SK-N-SH (cell line): ENCODE measurements around the gene DHRS13. TPM values are rescaled to one million over a fixed set of nuclear protein-coding genes. Genes with fewer than 3 reads are reported as not detected.
"Not testable (repeated sequence)": the region's sequence is repeated elsewhere in the genome, so short reads cannot be mapped to it uniquely, and the experiment has no call there.

Experiments
- CTCF ChIA-PET: fragments of 300-600, 350-600 bp; formaldehyde crosslinking; extraction: SDS; loops from one replicate; lab custom pipeline; 2021; lab: Yijun Ruan, JAX
- POLR2A ChIA-PET: fragments of 350-600 bp; sonication (Branson Sonifier 250); formaldehyde crosslinking; extraction: SDS; loops from one replicate; lab custom pipeline; 2020; ENCODE audit warnings: antibody characterized with exemption, inconsistent platforms; lab: Yijun Ruan, JAX
- DNase-seq: peaks from one replicate; pipeline ENCODE4 v3.0.0; 2012
- H2AFZ ChIP-seq: fragments of 200-600 bp; sonication (generic); 2 replicates; pipeline ENCODE4 v1.8.1; 2016; ENCODE audit warnings: antibody characterized with exemption, mild to moderate bottlenecking, low read depth
- H3F3A ChIP-seq: fragments of 200-600 bp; sonication (generic); replicated peaks from 2 replicates; pipeline ENCODE3; 2016; ENCODE audit warnings: antibody characterized with exemption, mild to moderate bottlenecking; ENCODE audit not compliant: insufficient read depth
- H3K27ac ChIP-seq, 2 experiments: fragments of 200-500 bp in 1 of 2; fragments of 200-600 bp in 1 of 2; sonication (Bioruptor generic) in 1 of 2; sonication (generic), shearing (Covaris generic) in 1 of 2; 2 replicates each; pipeline versions ENCODE4 v1.5.1 to v1.6.1; 2014 to 2016; ENCODE audit warnings: low read depth in 2 of 2, inconsistent platforms in 1 of 2, low read length in 1 of 2, mild to moderate bottlenecking in 1 of 2, mixed read lengths in 1 of 2
- H3K27me3 ChIP-seq: fragments of 200-600 bp; sonication (generic), shearing (Covaris generic); 2 replicates; pipeline ENCODE4 v1.6.1; 2016; ENCODE audit warnings: mixed run types; ENCODE audit not compliant: insufficient read depth
- H3K36me3 ChIP-seq, 2 experiments: fragments of 200-500 bp in 1 of 2; fragments of 200-600 bp in 1 of 2; sonication (Bioruptor generic) in 1 of 2; sonication (generic) in 1 of 2; replicated peaks in 1 of 2; 2 replicates each; pipeline versions ENCODE3 to v1.5.1; 2014 to 2016; ENCODE audit warnings: low read length in 1 of 2, mild to moderate bottlenecking in 1 of 2; ENCODE audit not compliant: insufficient read depth in 2 of 2, control insufficient read depth in 1 of 2
- H3K4me1 ChIP-seq, 2 experiments: fragments of 200-500 bp in 1 of 2; fragments of 200-600 bp in 1 of 2; sonication (Bioruptor generic) in 1 of 2; sonication (generic), shearing (Covaris generic) in 1 of 2; 2 replicates each; pipeline versions ENCODE4 v1.5.1 to v1.6.1; 2014 to 2016; ENCODE audit warnings: low read depth in 1 of 2, low read length in 1 of 2, mixed run types in 1 of 2; ENCODE audit not compliant: insufficient read depth in 2 of 2, control insufficient read depth in 1 of 2
- H3K4me2 ChIP-seq: fragments of 200-600 bp; sonication (generic), shearing (Covaris generic); 2 replicates; pipeline ENCODE4 v1.6.1; 2017; ENCODE audit warnings: mixed run types
- H3K4me3 ChIP-seq, 2 experiments: fragments of 200-500 bp in 1 of 2; fragments of 200-600 bp in 1 of 2; sonication (Bioruptor generic) in 1 of 2; sonication (generic), shearing (Covaris generic) in 1 of 2; 2 replicates each; pipeline versions ENCODE4 v1.5.1 to v1.8.1; 2014 to 2016; ENCODE audit warnings: low read depth in 2 of 2, inconsistent platforms in 1 of 2, low read length in 1 of 2, mild to moderate bottlenecking in 1 of 2, mixed read lengths in 1 of 2, moderate library complexity in 1 of 2
- H3K79me2 ChIP-seq: fragments of 200-600 bp; sonication (generic); 2 replicates; pipeline ENCODE4 v1.8.1; 2017; ENCODE audit warnings: mild to moderate bottlenecking; ENCODE audit not compliant: insufficient read depth
- H3K9ac ChIP-seq: fragments of 200-600 bp; sonication (generic); 2 replicates; pipeline ENCODE4 v1.6.1; 2017; ENCODE audit warnings: mixed run types
- H3K9me2 ChIP-seq: fragments of 200-600 bp; sonication (generic); 2 replicates; pipeline ENCODE4 v1.6.1; 2017; ENCODE audit warnings: mixed run types
- H3K9me3 ChIP-seq: fragments of 200-600 bp; sonication (generic); 2 replicates; pipeline ENCODE4 v1.6.1; 2017; ENCODE audit warnings: mixed run types, mild to moderate bottlenecking, moderate library complexity
- H4K20me1 ChIP-seq: fragments of 200-600 bp; sonication (generic); 2 replicates; pipeline ENCODE4 v1.6.1; 2017; ENCODE audit warnings: mild to moderate bottlenecking, mixed run types; ENCODE audit not compliant: insufficient read depth
- CTCF ChIP-seq: fragments of 200-600 bp; sonication (generic); IDR thresholded peaks from 2 replicates; pipeline ENCODE4 v1.6.1; 2017; ENCODE audit warnings: antibody characterized with exemption, mild to moderate bottlenecking, moderate library complexity
- EP300 ChIP-seq, 2 experiments: IDR thresholded peaks; 2 replicates each; pipeline versions ENCODE4 v1.4.0 to v1.6.1; 2012; ENCODE audit warnings: borderline replicate concordance in 1 of 2, low read depth in 1 of 2, low read length in 1 of 2
- FOSL2 ChIP-seq: IDR thresholded peaks from 2 replicates; pipeline ENCODE4 v1.4.0; 2012; ENCODE audit warnings: low read depth, mild to moderate bottlenecking, moderate library complexity, borderline replicate concordance
- FOXM1 ChIP-seq: IDR thresholded peaks from 2 replicates; pipeline ENCODE4 v1.4.0; 2012; ENCODE audit warnings: low read depth, mild to moderate bottlenecking
- IRF3 ChIP-seq: fragments of 150-350 bp; IDR thresholded peaks from 2 replicates; pipeline ENCODE4 v1.6.1; 2016; ENCODE audit warnings: mild to moderate bottlenecking, low read depth, low read length
- JUND ChIP-seq: IDR thresholded peaks from 2 replicates; pipeline ENCODE4 v1.4.0; 2012
- MEF2A ChIP-seq: IDR thresholded peaks from 2 replicates; pipeline ENCODE4 v1.4.0; 2012; ENCODE audit warnings: low read depth, borderline replicate concordance
- RAD21 ChIP-seq: IDR thresholded peaks from 2 replicates; pipeline ENCODE4 v1.6.1; 2012; ENCODE audit warnings: mild to moderate bottlenecking, low read length
- RXRA ChIP-seq: IDR thresholded peaks from 2 replicates; pipeline ENCODE4 v1.4.0; 2012; ENCODE audit warnings: low read depth, mild to moderate bottlenecking, borderline replicate concordance
- TEAD4 ChIP-seq: IDR thresholded peaks from 2 replicates; pipeline ENCODE4 v1.4.0; 2012; ENCODE audit warnings: mild to moderate bottlenecking, borderline replicate concordance; ENCODE audit not compliant: insufficient read depth
- WGBS: methylation state at CpG from one replicate; pipeline ENCODE4 v1.1.6; 2017; ENCODE audit warnings: low lambda C conversion rate; 5-methylcytosine and 5-hydroxymethylcytosine counted together
- polyA plus RNA-seq, 3 experiments: library from polyadenylated mRNA; depleted of rRNA; stranded (reverse); fragments of >200 nt; gene quantifications; 2 replicates each; pipeline ENCODE4 v1.2.3, GENCODE V29; 2012
- TF ChIP-seq, protein P1 (sequence below): IDR thresholded peaks from 2 replicates; pipeline ENCODE4 v1.4.0; 2012; ENCODE audit warnings: low read depth, borderline replicate concordance
- TF ChIP-seq, protein P2 (sequence below): IDR thresholded peaks from 2 replicates; pipeline ENCODE4 v1.4.0; 2012; ENCODE audit warnings: low read depth
- TF ChIP-seq, protein P3 (sequence below): IDR thresholded peaks from 2 replicates; pipeline ENCODE4 v1.4.0; 2012; ENCODE audit warnings: low read depth, borderline replicate concordance

Gene DHRS13
- polyA plus RNA-seq, 1 of the 3 experiments (the other 2 are of a cell fraction) = 7.4 TPM

DNA sequence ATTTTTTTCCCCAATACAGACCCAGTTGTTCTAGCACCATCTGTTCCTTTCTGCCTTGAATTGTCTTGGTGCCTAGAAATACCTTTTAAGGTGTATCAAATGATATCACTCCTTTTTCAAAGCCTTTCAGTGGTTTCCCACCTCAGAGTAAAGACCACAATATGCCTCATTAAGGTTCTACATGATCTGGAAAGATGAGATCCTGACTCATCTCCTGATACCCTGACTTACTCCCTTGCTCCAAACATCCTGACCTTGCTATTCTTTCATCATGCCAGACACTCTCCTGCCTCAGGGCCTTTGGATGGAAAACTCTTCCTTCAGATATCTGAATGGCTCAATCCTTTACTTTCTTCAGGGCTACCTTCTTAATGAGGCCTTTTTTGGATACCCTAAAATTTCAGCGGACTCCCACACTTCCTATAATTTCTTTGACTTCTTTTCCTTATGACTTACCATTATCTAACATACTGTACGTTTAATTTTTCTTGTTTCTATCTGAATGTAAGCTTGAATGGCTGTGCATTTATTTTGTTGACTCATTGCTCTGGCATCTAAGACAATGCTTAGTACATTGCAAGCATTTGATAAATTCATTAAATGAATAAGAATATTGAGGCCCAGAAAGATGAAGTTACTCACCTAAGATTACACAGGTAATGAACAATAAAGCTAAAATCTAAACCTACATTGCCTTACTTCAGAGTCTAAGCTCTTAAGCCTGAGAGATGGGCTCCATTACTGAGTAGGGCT, 24.5 kb downstream of the DHRS13 start:
- Histone ChIP-seq H3K4me2 (no peak overlapping the region), H3K9me3 (no peaks in the 10 kb centered on the region), H3K79me2 (no peaks in the 10 kb centered on the region), H3K27ac (no peak overlapping the region), H3F3A (peaks cover 3% of the 10 kb centered on the region), H4K20me1 (no peaks in the 10 kb centered on the region), H2AFZ (no peak overlapping the region)
- no peak for DNase-seq
- TF ChIP-seq, protein P1, sequence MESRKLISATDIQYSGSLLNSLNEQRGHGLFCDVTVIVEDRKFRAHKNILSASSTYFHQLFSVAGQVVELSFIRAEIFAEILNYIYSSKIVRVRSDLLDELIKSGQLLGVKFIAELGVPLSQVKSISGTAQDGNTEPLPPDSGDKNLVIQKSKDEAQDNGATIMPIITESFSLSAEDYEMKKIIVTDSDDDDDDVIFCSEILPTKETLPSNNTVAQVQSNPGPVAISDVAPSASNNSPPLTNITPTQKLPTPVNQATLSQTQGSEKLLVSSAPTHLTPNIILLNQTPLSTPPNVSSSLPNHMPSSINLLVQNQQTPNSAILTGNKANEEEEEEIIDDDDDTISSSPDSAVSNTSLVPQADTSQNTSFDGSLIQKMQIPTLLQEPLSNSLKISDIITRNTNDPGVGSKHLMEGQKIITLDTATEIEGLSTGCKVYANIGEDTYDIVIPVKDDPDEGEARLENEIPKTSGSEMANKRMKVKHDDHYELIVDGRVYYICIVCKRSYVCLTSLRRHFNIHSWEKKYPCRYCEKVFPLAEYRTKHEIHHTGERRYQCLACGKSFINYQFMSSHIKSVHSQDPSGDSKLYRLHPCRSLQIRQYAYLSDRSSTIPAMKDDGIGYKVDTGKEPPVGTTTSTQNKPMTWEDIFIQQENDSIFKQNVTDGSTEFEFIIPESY = no peak
- TF ChIP-seq EP300 (IDR thresholded peaks at IDR 0.05; ENCODE audit: borderline replicate concordance in 1 of 2, low read depth in 1 of 2, low read length in 1 of 2) = no peak
- no peak for TF ChIP-seq IRF3
- TF ChIP-seq JUND = no peak
- TF ChIP-seq CTCF = no peak
- no peak for TF ChIP-seq TEAD4
- no peak for TF ChIP-seq RXRA
- TF ChIP-seq, protein P2, sequence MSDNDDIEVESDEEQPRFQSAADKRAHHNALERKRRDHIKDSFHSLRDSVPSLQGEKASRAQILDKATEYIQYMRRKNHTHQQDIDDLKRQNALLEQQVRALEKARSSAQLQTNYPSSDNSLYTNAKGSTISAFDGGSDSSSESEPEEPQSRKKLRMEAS = no peak
- TF ChIP-seq FOXM1 = no peak
- TF ChIP-seq, protein P3, sequence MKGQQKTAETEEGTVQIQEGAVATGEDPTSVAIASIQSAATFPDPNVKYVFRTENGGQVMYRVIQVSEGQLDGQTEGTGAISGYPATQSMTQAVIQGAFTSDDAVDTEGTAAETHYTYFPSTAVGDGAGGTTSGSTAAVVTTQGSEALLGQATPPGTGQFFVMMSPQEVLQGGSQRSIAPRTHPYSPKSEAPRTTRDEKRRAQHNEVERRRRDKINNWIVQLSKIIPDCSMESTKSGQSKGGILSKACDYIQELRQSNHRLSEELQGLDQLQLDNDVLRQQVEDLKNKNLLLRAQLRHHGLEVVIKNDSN = no peak
- TF ChIP-seq FOSL2 = no peak
- no peak for TF ChIP-seq RAD21
- no peak for TF ChIP-seq MEF2A
- TF ChIP-seq, all 33 proteins: peak for 0
- CTCF ChIA-PET = interaction anchor here (0.6 to 1.3 kb wide), 4 partner anchors 25 to 114 kb away, joined by 3 to 18 read pairs (median 3); no protein-coding TSS in a partner anchor
- H3K9me2 ChIP-seq = no peaks in the 10 kb centered on the region
- no peaks in the 10 kb centered on the region for H3K4me1 ChIP-seq
- H3K9ac ChIP-seq = no peak overlapping the region
- WGBS = 87% methylated on average over 2 of the region's 2 CpGs
- POLR2A ChIA-PET = interaction anchor here (1.0 kb wide), 1 partner anchor 18 kb away, joined by 3 read pairs; no protein-coding TSS in a partner anchor
- no peaks in the 10 kb centered on the region for H3K27me3 ChIP-seq
- no peak overlapping the region for H3K4me3 ChIP-seq
- H3K36me3 ChIP-seq = peaks cover 17 to 52% of the 10 kb centered on the region in 2 experiments

DNA sequence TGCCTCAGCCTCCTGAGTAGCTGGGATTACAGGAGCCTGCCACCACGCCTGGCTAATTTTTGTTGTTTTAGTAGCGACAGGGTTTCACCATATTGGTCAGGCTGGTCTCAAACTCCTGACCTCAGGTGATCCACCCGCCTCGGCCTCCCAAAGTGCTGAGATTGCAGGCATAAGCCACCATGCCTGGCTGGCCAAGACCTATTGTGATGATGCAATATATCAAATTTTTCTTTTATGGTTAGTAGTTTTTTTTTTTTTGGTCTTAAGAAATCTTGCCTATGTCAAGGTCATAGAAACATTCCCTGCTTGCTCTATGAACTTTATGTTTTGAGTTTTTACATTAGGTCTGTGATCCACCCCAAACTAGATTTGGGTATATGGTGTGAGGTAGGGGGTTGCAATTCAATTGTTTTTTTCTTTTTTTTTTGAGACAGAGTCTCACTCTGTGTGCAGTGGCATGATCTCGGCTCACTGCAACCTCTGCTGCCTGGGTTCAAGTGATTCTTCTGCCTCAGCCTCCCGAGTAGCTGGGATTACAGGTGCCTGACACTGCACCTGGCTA, 25.6 kb downstream of the DHRS13 start:
- POLR2A ChIA-PET, H3K79me2 ChIP-seq, H2AFZ ChIP-seq, H4K20me1 ChIP-seq, H3K27me3 ChIP-seq, H3K9me3 ChIP-seq, H3K4me2 ChIP-seq, DNase-seq, H3K9ac ChIP-seq, H3K27ac ChIP-seq, H3K9me2 ChIP-seq, H3K4me1 ChIP-seq, H3F3A ChIP-seq, H3K4me3 ChIP-seq: not testable (repeated sequence)
- CTCF ChIA-PET = interaction anchor here (1.2 kb wide), 1 partner anchor 26 kb away, joined by 3 read pairs; no protein-coding TSS in a partner anchor
- peaks cover 15 to 41% of the 10 kb centered on the region in 2 experiments for H3K36me3 ChIP-seq
- WGBS = 95% methylated on average over 6 of the region's 6 CpGs
